Activated T-helper 9 cell treated with anti-CD3 and anti-CD28 coated beads, Interleukin-2, amount 50 U/mL, for 16 hours (primary cell): ENCODE data around the gene PGGHG.
"Not testable (repeated sequence)": the region's sequence is repeated elsewhere in the genome, so short reads cannot be mapped to it uniquely, and the experiment has no call there.

Experiments used
- DNase-seq: peaks from one replicate; pipeline ENCODE4 v3.0.0-alpha.2; 2020; ENCODE audit warnings: low read depth

Gene PGGHG

GRCh38 chr11:297586-298405 is 8.9 kb downstream of the PGGHG start:
- DNase-seq, result no peak

GRCh38 chr11:298406-299065 is 9.6 kb downstream of the PGGHG start:
- DNase-seq, result no peak

- no peak for DNase-seq
Observed at GRCh38 chr11:299081-299891, 10.4 kb downstream of the PGGHG start, which contains the start of gene IFITM5. Gene IFITM5 (minus strand): TSS chr11:299526. CDS start chr11:299490, 36 bp downstream.

- DNase-seq, result no peak
Observed at GRCh38 chr11:299951-300735, 11.2 kb downstream of the PGGHG start.

- DNase-seq, result no peak
Observed at GRCh38 chr11:303363-303762, 14.4 kb downstream of the PGGHG start.

- no peak for DNase-seq
Observed at GRCh38 chr11:304061-304506, 15.2 kb downstream of the PGGHG start.

GRCh38 chr11:304915-305843 is 16.3 kb downstream of the PGGHG start:
- no peak for DNase-seq

GRCh38 chr11:305844-306211 is 16.9 kb downstream of the PGGHG start:
- no peak for DNase-seq

- DNase-seq, result no peak
Observed at GRCh38 chr11:306645-307371, 17.9 kb downstream of the PGGHG start.

- not testable (repeated sequence) for DNase-seq
Observed at GRCh38 chr11:307766-308708, 19.1 kb downstream of the PGGHG start, which contains the start of gene IFITM2. Gene IFITM2 (plus strand): TSS chr11:307816. CDS start chr11:308193, 377 bp downstream.

- DNase-seq, result not testable (repeated sequence)
Observed at GRCh38 chr11:308740-309665, 20.1 kb downstream of the PGGHG start.

GRCh38 chr11:309979-310572 is 21.1 kb downstream of the PGGHG start:
- DNase-seq, result not testable (repeated sequence)

GRCh38 chr11:311013-311748 is 22.3 kb downstream of the PGGHG start:
- DNase-seq, result not testable (repeated sequence)

- DNase-seq, result no peak
Observed at GRCh38 chr11:312092-312816, 23.3 kb downstream of the PGGHG start.

GRCh38 chr11:313304-313786 is 24.4 kb downstream of the PGGHG start:
- no peak for DNase-seq
